Kidney (tissue), 14 donors: Measurements from ENCODE around the gene TBCD. TPM values are rescaled to one million over a fixed set of nuclear protein-coding genes. Genes with fewer than 3 reads are reported as not detected.

Source experiments
- DNase-seq, 5 donors: peaks; one replicate each; pipeline ENCODE4 v3.0.0-alpha.2; 2013 to 2020
- FAIRE-seq: peaks from 2 replicates; lab custom pipeline; 2012; peaks lifted over from hg19 to GRCh38; lab: Jason Lieb, UNC
- H3K27ac ChIP-seq, 2 donors: one replicate each; pipeline ENCODE4 v1.7.0; 2013; ENCODE audit warnings: low read depth in 2 of 2, low read length in 2 of 2, inconsistent platforms in 1 of 2
- H3K27me3 ChIP-seq: one replicate; pipeline ENCODE4 v1.7.1; 2013; ENCODE audit warnings: low read length, inconsistent platforms; ENCODE audit not compliant: control insufficient read depth, insufficient read depth
- H3K36me3 ChIP-seq, 3 donors: one replicate each; pipeline versions ENCODE4 v1.7.0 to v1.7.1; 2013; ENCODE audit warnings: low read length in 3 of 3, control low read depth in 1 of 3, inconsistent platforms in 1 of 3; ENCODE audit not compliant: insufficient read depth in 3 of 3, control insufficient read depth in 2 of 3
- H3K4me1 ChIP-seq, 3 donors: one replicate each; pipeline versions ENCODE4 v1.7.0 to v1.7.1; 2013; ENCODE audit warnings: low read length in 3 of 3, inconsistent platforms in 1 of 3, low read depth in 1 of 3; ENCODE audit not compliant: control insufficient read depth in 2 of 3, insufficient read depth in 2 of 3
- H3K4me3 ChIP-seq, 3 donors: one replicate each; pipeline versions ENCODE4 v1.7.0 to v1.8.1; 2013; ENCODE audit warnings: low read length in 3 of 3, control low read depth in 1 of 3, inconsistent platforms in 1 of 3
- H3K9ac ChIP-seq, 3 donors: one replicate each; pipeline versions ENCODE4 v1.7.0 to v1.7.1; 2013; ENCODE audit warnings: low read length in 3 of 3, control low read depth in 1 of 3, inconsistent platforms in 1 of 3
- H3K9me3 ChIP-seq, 3 donors: one replicate each; pipeline versions ENCODE4 v1.7.0 to v1.7.1; 2013; ENCODE audit warnings: low read length in 3 of 3, control low read depth in 1 of 3, inconsistent platforms in 1 of 3; ENCODE audit not compliant: control insufficient read depth in 2 of 3, insufficient read depth in 1 of 3
- CTCF ChIP-seq: IDR thresholded peaks from 3 replicates; pipeline ENCODE4 v1.5.1; 2012; ENCODE audit warnings: mild to moderate bottlenecking, moderate library complexity, borderline replicate concordance; ENCODE audit not compliant: insufficient read depth; ENCODE audit errors: extremely low read depth
- intact Hi-C: fragments of 100-400 bp; cut with DNase I; formaldehyde crosslinking; loops from one replicate; pipeline ENCODE4 v1.11.1; 2022
- polyA plus RNA-seq: library from polyadenylated mRNA; stranded (reverse); fragments of 350-450 nt; fragmentation: Illumina TruSeq; extraction: RNeasy Lipid Tissue Mini Kit (QIAGEN cat#74804); gene quantifications from one replicate; pipeline ENCODE4 v1.2.3, GENCODE V29; 2014; ENCODE audit warnings: low read depth, low replicate concordance; ENCODE audit not compliant: insufficient read depth
- total RNA-seq: library from RNA; stranded (reverse); fragmentation: NEBNext Ultra II Directional; extraction: Animal tissue kit (Norgen Biotek cat#: 25700); gene quantifications from one replicate; pipeline ENCODE4 v1.2.1, GENCODE V29; 2021
- donor health status: control.
- donor health status: control.
- donor health status: control.
- donor health status: control.
- donor health status: control.
- donor health status: DM: yes; HTN: yes; CAD: no.
- donor health status: Normal renal cell carcinoma (clear cell type).

Gene TBCD
- total and polyA plus RNA-seq, 2 donors from 2014 or later: 72.8 to 78.7 TPM

- peaks cover 0 to 1% (median 0%) of the 10 kb centered on the region in 3 donors for H3K4me1 ChIP-seq
- no peak overlapping the region for H3K4me3 ChIP-seq
- H3K9me3 ChIP-seq: no peaks in the 10 kb centered on the region
- peaks cover 4 to 20% (median 9%) of the 10 kb centered on the region in 3 donors for H3K36me3 ChIP-seq
- no peaks in the 10 kb centered on the region for H3K27me3 ChIP-seq
- no peak for FAIRE-seq
- intact Hi-C loops: no loop called here
- TF ChIP-seq CTCF: no peak
- no peak for DNase-seq
- H3K9ac ChIP-seq: no peak overlapping the region
- no peak overlapping the region for H3K27ac ChIP-seq
Observed at GRCh38 chr17:82723169-82723807, 28.6 kb upstream of the TBCD start.

GRCh38 chr17:82726427-82726826, 25.4 kb upstream of the TBCD start:
- TF ChIP-seq CTCF: no peak
- Histone ChIP-seq H3K9me3 (no peaks in the 10 kb centered on the region), H3K4me1 (no peaks in the 10 kb centered on the region), H3K9ac (no peak overlapping the region), H3K36me3 (peaks cover 3 to 26% (median 4%) of the 10 kb centered on the region in 3 donors), H3K27me3 (no peaks in the 10 kb centered on the region), H3K27ac (no peak overlapping the region), H3K4me3 (no peak overlapping the region)
- intact Hi-C loops: no loop called here
- no peak for DNase-seq
- no peak for FAIRE-seq

GRCh38 chr17:82729479-82730260, 22.2 kb upstream of the TBCD start:
- TF ChIP-seq CTCF: no peak
- no peak overlapping the region for H3K4me3 ChIP-seq
- peaks cover 0 to 25% (median 0%) of the 10 kb centered on the region in 3 donors for H3K36me3 ChIP-seq
- intact Hi-C loops: no loop called here
- H3K9me3 ChIP-seq: no peaks in the 10 kb centered on the region
- no peaks in the 10 kb centered on the region for H3K27me3 ChIP-seq
- H3K9ac ChIP-seq: no peak overlapping the region
- no peak overlapping the region for H3K27ac ChIP-seq
- DNase-seq (no peak), FAIRE-seq (no peak)
- no peaks in the 10 kb centered on the region for H3K4me1 ChIP-seq
